Right lobe of liver (tissue), 6 donors: ENCODE results near the gene ZFP92. TPM values are rescaled to one million over a fixed set of nuclear protein-coding genes. Genes with fewer than 3 reads are reported as not detected.

Source experiments
- ATAC-seq, 4 donors: fragments of 200-7000 bp; cut with Tn5 transposase; one replicate each; pipeline ENCODE4 v1.9.1; 2020; ENCODE audit warnings: mild to moderate bottlenecking in 4 of 4, moderate library complexity in 4 of 4
- DNase-seq, 3 donors: peaks; one replicate each; pipeline ENCODE4 v3.0.0-alpha.2; 2020
- H3K27ac ChIP-seq, 3 donors: fragments of 200-600 bp; one replicate each; pipeline ENCODE4 v1.8.0; 2022
- H3K27me3 ChIP-seq, 2 donors: fragments of 200-600 bp; one replicate each; pipeline ENCODE4 v1.8.0; 2022
- H3K36me3 ChIP-seq, 4 donors: fragments of 200-600 bp; sonication (generic) in 1 of 4; one replicate each; pipeline versions ENCODE4 v1.5.1 to v1.8.0; 2017 to 2022; ENCODE audit warnings: control low read depth in 1 of 4
- H3K4me1 ChIP-seq, 4 donors: fragments of 200-600 bp; sonication (generic) in 1 of 4; one replicate each; pipeline versions ENCODE4 v1.5.1 to v1.8.0; 2017 to 2022; ENCODE audit warnings: control low read depth in 1 of 4
- H3K4me3 ChIP-seq, 3 donors: fragments of 200-600 bp; one replicate each; pipeline ENCODE4 v1.8.0; 2022
- H3K9me3 ChIP-seq, 4 donors: fragments of 200-600 bp; sonication (generic) in 1 of 4; one replicate each; pipeline versions ENCODE4 v1.5.1 to v1.8.0; 2017 to 2022; ENCODE audit warnings: control low read depth in 1 of 4
- CTCF ChIP-seq, 4 donors: fragments of 200-600 bp in 3 of 4; fragments of 450-650 bp in 1 of 4; IDR thresholded peaks; one replicate each; pipeline versions ENCODE4 v1.5.1 to v1.8.0; 2016 to 2022; ENCODE audit warnings: antibody characterized with exemption in 4 of 4, mild to moderate bottlenecking in 2 of 4
- POLR2A ChIP-seq: fragments of 450-650 bp; IDR thresholded peaks from one replicate; pipeline ENCODE4 v1.6.1; 2017; ENCODE audit warnings: antibody characterized with exemption, mild to moderate bottlenecking
- WGBS: methylation state at CpG from one replicate; pipeline ENCODE4 v1.1.6; 2018; ENCODE audit warnings: low coverage, low lambda C conversion rate; ENCODE audit not compliant: insufficient coverage; ENCODE audit errors: missing lambda C conversion rate; 5-methylcytosine and 5-hydroxymethylcytosine counted together
- intact Hi-C, 2 donors: fragments of 100-400 bp; cut with DNase I; formaldehyde crosslinking; loops; one replicate each; pipeline versions ENCODE4 v1.11.2 to v1.14.1; 2022
- total RNA-seq, 6 experiments: library from RNA; depleted of rRNA in 2 of 6; stranded (reverse); fragments of >200 nt in 2 of 6; fragmentation: NEBNext Ultra II Directional in 3 of 6; extraction: Animal tissue kit (Norgen Biotek cat#: 25700) in 3 of 6; gene quantifications; one replicate each; pipeline versions ENCODE4 v1.1.0 to v1.2.4, GENCODE V29; 2016 to 2023
- donor health status: DM: no; HTN: yes; CAD: no.
- donor health status: DM: no; HTN: no; CAD: no.
- donor health status: DM: no; HTN: no; CAD: no.
- donor health status: DM: no; HTN: yes; CAD: no.
- donor health status: DM: no; HTN: yes; CAD: no.

Gene ZFP92
- total RNA-seq, 6 experiments from 2014 or later = 0.31 to 1.4 (median 0.41) TPM

GRCh38 chrX:153455571-153455970 lies 44.3 kb downstream of the ZFP92 start:
- Histone ChIP-seq H3K9me3 (no peaks in the 10 kb centered on the region), H3K27ac (no peak overlapping the region), H3K4me3 (no peak overlapping the region), H3K27me3 (no peaks in the 10 kb centered on the region), H3K36me3 (no peaks in the 10 kb centered on the region), H3K4me1 (no peaks in the 10 kb centered on the region)
- TF ChIP-seq CTCF (IDR thresholded peaks at IDR 0.05) (no peak), POLR2A (no peak)
- intact Hi-C loops = no loop called here
- ATAC-seq = no peak
- DNase-seq = peak in 1 of 3 donors; percentile 43
- WGBS = no CpG with 5 or more reads among the region's 16 CpGs

- intact Hi-C loops = no loop called here
- ATAC-seq (no peak), DNase-seq (no peak)
- 30% methylated on average over 2 of the region's 12 CpGs for WGBS
- no peak overlapping the region for H3K27ac ChIP-seq
- no peaks in the 10 kb centered on the region for H3K4me1 ChIP-seq
- no peaks in the 10 kb centered on the region for H3K27me3 ChIP-seq
- TF ChIP-seq CTCF (IDR thresholded peaks at IDR 0.05) (no peak), POLR2A (no peak)
- no peaks in the 10 kb centered on the region for H3K9me3 ChIP-seq
- no peak overlapping the region for H3K4me3 ChIP-seq
- H3K36me3 ChIP-seq = no peaks in the 10 kb centered on the region
These were observed 44.9 kb downstream of the ZFP92 start for GRCh38 chrX:153456161-153456560.

GRCh38 chrX:153456704-153457103 lies 45.4 kb downstream of the ZFP92 start:
- Histone ChIP-seq H3K9me3 (no peaks in the 10 kb centered on the region), H3K27ac (no peak overlapping the region), H3K4me3 (no peak overlapping the region), H3K4me1 (no peaks in the 10 kb centered on the region), H3K36me3 (no peaks in the 10 kb centered on the region), H3K27me3 (no peaks in the 10 kb centered on the region)
- DNase-seq (no peak), ATAC-seq (peak in 1 of 4 donors; percentile 5)
- TF ChIP-seq POLR2A (no peak), CTCF (IDR thresholded peaks at IDR 0.05) (no peak)
- WGBS = 80% methylated on average over 3 of the region's 9 CpGs
- intact Hi-C loops = no loop called here

- H3K9me3 ChIP-seq = no peaks in the 10 kb centered on the region
- no CpG with 5 or more reads among the region's 18 CpGs for WGBS
- no peak overlapping the region for H3K4me3 ChIP-seq
- TF ChIP-seq CTCF (IDR thresholded peaks at IDR 0.05) (no peak), POLR2A (no peak)
- no peak for DNase-seq
- H3K36me3 ChIP-seq = no peaks in the 10 kb centered on the region
- peak in 1 of 4 donors; percentile 6 for ATAC-seq
- no peaks in the 10 kb centered on the region for H3K27me3 ChIP-seq
- H3K27ac ChIP-seq = no peak overlapping the region
- intact Hi-C loops = no loop called here
- H3K4me1 ChIP-seq = no peaks in the 10 kb centered on the region
These were observed 46.0 kb downstream of the ZFP92 start for GRCh38 chrX:153457136-153457825.
